ENCODE measurements around the gene BTBD7. TPM values are rescaled to one million over a fixed set of nuclear protein-coding genes. Genes with fewer than 3 reads are reported as not detected.

The BTBD7 gene
- total RNA-seq, 1 experiment from 2014 or later = 24.7 TPM

- in situ Hi-C loops (cut with HindIII; ENCODE audit: low pct_unique_long_range_greater_than_20kb, low sequenced_read_pairs) (no loop called here), intact Hi-C loops (cut with micrococcal nuclease; ENCODE audit: unreplicated experiment) (no loop called here)
- no TSS peak for BruUV-seq (replicated peaks)
- ChIA-PET CTCF (no interaction called here), POLR2A (no interaction called here)
- Histone ChIP-seq H3K4me3 (ENCODE audit: low read depth in 2 of 2, low read length in 2 of 2) (no peak overlapping the region), H3K9me3 (ENCODE audit: control insufficient read depth, insufficient read depth, low read depth, low read length) (no peaks in the 10 kb centered on the region), H3K36me3 (ENCODE audit: control insufficient read depth, insufficient read depth, low read length) (peaks cover 3% of the 10 kb centered on the region; the same call in 1 of the 2 replicates), H3K27me3 (ENCODE audit: control insufficient read depth, insufficient read depth, low read length) (no peaks in the 10 kb centered on the region), H3K4me1 (ENCODE audit: control insufficient read depth, insufficient read depth, low read length) (no peaks in the 10 kb centered on the region), H3K27ac (ENCODE audit: low read length) (no peak overlapping the region)
- TF ChIP-seq POLR2AphosphoS5 (IDR thresholded peaks at IDR 0.05; ENCODE audit: low read depth, low read length) (no peak), TCF7L2 (IDR thresholded peaks at IDR 0.05; ENCODE audit: low read depth, low read length) (no peak), SIN3A (IDR thresholded peaks at IDR 0.05; ENCODE audit: borderline replicate concordance, insufficient read depth, low read depth, low read length) (no peak)
- TF ChIP-seq, protein P1, sequence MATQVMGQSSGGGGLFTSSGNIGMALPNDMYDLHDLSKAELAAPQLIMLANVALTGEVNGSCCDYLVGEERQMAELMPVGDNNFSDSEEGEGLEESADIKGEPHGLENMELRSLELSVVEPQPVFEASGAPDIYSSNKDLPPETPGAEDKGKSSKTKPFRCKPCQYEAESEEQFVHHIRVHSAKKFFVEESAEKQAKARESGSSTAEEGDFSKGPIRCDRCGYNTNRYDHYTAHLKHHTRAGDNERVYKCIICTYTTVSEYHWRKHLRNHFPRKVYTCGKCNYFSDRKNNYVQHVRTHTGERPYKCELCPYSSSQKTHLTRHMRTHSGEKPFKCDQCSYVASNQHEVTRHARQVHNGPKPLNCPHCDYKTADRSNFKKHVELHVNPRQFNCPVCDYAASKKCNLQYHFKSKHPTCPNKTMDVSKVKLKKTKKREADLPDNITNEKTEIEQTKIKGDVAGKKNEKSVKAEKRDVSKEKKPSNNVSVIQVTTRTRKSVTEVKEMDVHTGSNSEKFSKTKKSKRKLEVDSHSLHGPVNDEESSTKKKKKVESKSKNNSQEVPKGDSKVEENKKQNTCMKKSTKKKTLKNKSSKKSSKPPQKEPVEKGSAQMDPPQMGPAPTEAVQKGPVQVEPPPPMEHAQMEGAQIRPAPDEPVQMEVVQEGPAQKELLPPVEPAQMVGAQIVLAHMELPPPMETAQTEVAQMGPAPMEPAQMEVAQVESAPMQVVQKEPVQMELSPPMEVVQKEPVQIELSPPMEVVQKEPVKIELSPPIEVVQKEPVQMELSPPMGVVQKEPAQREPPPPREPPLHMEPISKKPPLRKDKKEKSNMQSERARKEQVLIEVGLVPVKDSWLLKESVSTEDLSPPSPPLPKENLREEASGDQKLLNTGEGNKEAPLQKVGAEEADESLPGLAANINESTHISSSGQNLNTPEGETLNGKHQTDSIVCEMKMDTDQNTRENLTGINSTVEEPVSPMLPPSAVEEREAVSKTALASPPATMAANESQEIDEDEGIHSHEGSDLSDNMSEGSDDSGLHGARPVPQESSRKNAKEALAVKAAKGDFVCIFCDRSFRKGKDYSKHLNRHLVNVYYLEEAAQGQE (IDR thresholded peaks at IDR 0.05; ENCODE audit: insufficient read depth in 1 of 2, low read depth in 2 of 2, low read length in 1 of 2) = no peak
- ATAC-seq = no peak
- no peak for DNase-seq (ENCODE audit: low read depth, low spot score)
These were observed 133.8 kb downstream of the BTBD7 start for GRCh38 chr14:93199031-93199430.

DNA sequence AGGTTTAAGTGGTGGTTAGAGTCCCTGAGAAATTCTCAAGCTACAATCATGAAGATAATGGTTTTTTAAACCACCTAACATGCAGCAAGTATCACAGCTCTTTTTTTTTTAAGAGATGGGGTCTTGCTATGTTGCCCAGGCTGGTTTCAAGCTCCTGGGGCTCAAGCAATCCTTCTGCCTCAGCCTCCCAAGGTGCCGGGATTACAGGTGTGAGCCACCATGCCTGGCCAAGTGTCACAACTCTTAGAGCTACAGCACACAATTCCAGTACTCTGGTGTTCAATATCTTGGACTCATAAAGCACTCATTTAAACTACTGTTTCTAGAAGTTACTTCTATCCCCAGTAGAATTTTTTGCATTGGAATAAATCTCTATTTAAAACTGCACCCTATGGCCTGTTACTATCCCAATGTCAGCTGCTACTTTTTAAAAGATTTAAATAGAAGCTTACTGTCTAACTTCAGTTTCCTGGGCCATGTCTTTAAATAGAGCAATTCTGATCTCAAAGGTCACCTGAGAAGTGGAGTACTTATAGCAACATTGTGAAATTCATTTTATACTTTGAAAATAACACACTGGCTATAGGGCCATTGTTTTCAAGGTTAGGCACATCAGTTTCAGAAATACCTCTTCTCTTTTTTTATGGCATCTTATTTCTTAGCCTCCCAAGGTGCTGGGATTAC lies 137.4 kb downstream of the BTBD7 start:
- in situ Hi-C loops (cut with HindIII; ENCODE audit: low pct_unique_long_range_greater_than_20kb, low sequenced_read_pairs) (no loop called here), intact Hi-C loops (cut with micrococcal nuclease; ENCODE audit: unreplicated experiment) (no loop called here)
- ChIA-PET POLR2A (no interaction called here), CTCF (interaction anchor here (0.7 kb wide), 1 partner anchor 702 kb away, joined by 6 read pairs; no protein-coding TSS in a partner anchor)
- no peak overlapping the region for H3K27ac ChIP-seq (ENCODE audit: low read length)
- no peak for ATAC-seq
- no peaks in the 10 kb centered on the region for H3K36me3 ChIP-seq (ENCODE audit: control insufficient read depth, insufficient read depth, low read length)
- no peak for TF ChIP-seq TCF7L2 (IDR thresholded peaks at IDR 0.05; ENCODE audit: low read depth, low read length)
- TF ChIP-seq, protein P1 (IDR thresholded peaks at IDR 0.05; ENCODE audit: insufficient read depth in 1 of 2, low read depth in 2 of 2, low read length in 1 of 2) = no peak
- no peak for TF ChIP-seq POLR2AphosphoS5 (IDR thresholded peaks at IDR 0.05; ENCODE audit: low read depth, low read length)
- no peak for TF ChIP-seq SIN3A (IDR thresholded peaks at IDR 0.05; ENCODE audit: borderline replicate concordance, insufficient read depth, low read depth, low read length)
- TF ChIP-seq, protein P2, sequence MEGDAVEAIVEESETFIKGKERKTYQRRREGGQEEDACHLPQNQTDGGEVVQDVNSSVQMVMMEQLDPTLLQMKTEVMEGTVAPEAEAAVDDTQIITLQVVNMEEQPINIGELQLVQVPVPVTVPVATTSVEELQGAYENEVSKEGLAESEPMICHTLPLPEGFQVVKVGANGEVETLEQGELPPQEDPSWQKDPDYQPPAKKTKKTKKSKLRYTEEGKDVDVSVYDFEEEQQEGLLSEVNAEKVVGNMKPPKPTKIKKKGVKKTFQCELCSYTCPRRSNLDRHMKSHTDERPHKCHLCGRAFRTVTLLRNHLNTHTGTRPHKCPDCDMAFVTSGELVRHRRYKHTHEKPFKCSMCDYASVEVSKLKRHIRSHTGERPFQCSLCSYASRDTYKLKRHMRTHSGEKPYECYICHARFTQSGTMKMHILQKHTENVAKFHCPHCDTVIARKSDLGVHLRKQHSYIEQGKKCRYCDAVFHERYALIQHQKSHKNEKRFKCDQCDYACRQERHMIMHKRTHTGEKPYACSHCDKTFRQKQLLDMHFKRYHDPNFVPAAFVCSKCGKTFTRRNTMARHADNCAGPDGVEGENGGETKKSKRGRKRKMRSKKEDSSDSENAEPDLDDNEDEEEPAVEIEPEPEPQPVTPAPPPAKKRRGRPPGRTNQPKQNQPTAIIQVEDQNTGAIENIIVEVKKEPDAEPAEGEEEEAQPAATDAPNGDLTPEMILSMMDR (IDR thresholded peaks at IDR 0.05) = no peak
- H3K4me3 ChIP-seq (ENCODE audit: low read depth in 2 of 2, low read length in 2 of 2) = no peak overlapping the region
- no peak for DNase-seq (ENCODE audit: low read depth, low spot score)
- H3K9me3 ChIP-seq (ENCODE audit: control insufficient read depth, insufficient read depth, low read depth, low read length) = no peaks in the 10 kb centered on the region
- no peaks in the 10 kb centered on the region for H3K27me3 ChIP-seq (ENCODE audit: control insufficient read depth, insufficient read depth, low read length)
- BruUV-seq (replicated peaks) = no TSS peak
- no peaks in the 10 kb centered on the region for H3K4me1 ChIP-seq (ENCODE audit: control insufficient read depth, insufficient read depth, low read length)

Other genes with a start within 250 kb of the BTBD7 start
- gene ITPK1, start 217.1 kb downstream of the BTBD7 start, total RNA-seq (2021; ENCODE audit: unreplicated experiment) = 25.9 TPM
- 6.9 TPM for gene MOAP1, start 148.1 kb downstream of the BTBD7 start, total RNA-seq (2021; ENCODE audit: unreplicated experiment)
- 20.9 TPM for gene LYSET, start 147.7 kb downstream of the BTBD7 start, total RNA-seq (2021; ENCODE audit: unreplicated experiment)
- gene GON7, start 126.0 kb downstream of the BTBD7 start, total RNA-seq (2021; ENCODE audit: unreplicated experiment) = 9.5 TPM
- gene UBR7, start 125.8 kb downstream of the BTBD7 start, total RNA-seq (2021; ENCODE audit: unreplicated experiment) = 19.9 TPM
- gene COX8C, start 14.1 kb upstream of the BTBD7 start, total RNA-seq (2021; ENCODE audit: unreplicated experiment) = not detected
- gene UNC79, start 97.9 kb upstream of the BTBD7 start, total RNA-seq (2021; ENCODE audit: unreplicated experiment) = 0.05 TPM

All from Panc1 (cell line).